ENCODE data around the gene YJU2. TPM values are rescaled to one million over a fixed set of nuclear protein-coding genes. Genes with fewer than 3 reads are reported as not detected.

YJU2 gene
- polyA plus RNA-seq, 1 of the 3 experiments (the other 2 are of a cell fraction), result 29.0 TPM

- Histone ChIP-seq H3K4me1 (ENCODE audit: control insufficient read depth in 1 of 2, insufficient read depth in 2 of 2, low read depth in 1 of 2, low read length in 1 of 2) (no peaks in the 10 kb centered on the region), H3K4me2 (no peak overlapping the region), H3K4me3 (ENCODE audit: low read depth in 2 of 2, low read length in 1 of 2) (no peak overlapping the region), H3K36me3 (replicated peaks in 1 of 2; ENCODE audit: control insufficient read depth in 1 of 2, insufficient read depth in 2 of 2, low read length in 1 of 2) (no peaks in the 10 kb centered on the region), H3K79me2 (ENCODE audit: insufficient read depth) (no peaks in the 10 kb centered on the region), H4K20me1 (ENCODE audit: insufficient read depth) (no peaks in the 10 kb centered on the region), H3F3A (replicated peaks; ENCODE audit: insufficient read depth) (peaks cover 5% of the 10 kb centered on the region), H3K9me3 (no peaks in the 10 kb centered on the region), H3K9me2 (no peaks in the 10 kb centered on the region), H3K27me3 (ENCODE audit: insufficient read depth) (peaks cover 14% of the 10 kb centered on the region), H2AFZ (ENCODE audit: low read depth) (no peak overlapping the region), H3K9ac (no peak overlapping the region), H3K27ac (ENCODE audit: low read depth in 2 of 2, low read length in 1 of 2) (no peak overlapping the region)
- TF ChIP-seq RCOR1 (IDR thresholded peaks at IDR 0.05; ENCODE audit: low read length) (no peak), FOXM1 (IDR thresholded peaks at IDR 0.05; ENCODE audit: low read depth) (no peak), POLR2AphosphoS5 (IDR thresholded peaks at IDR 0.05; ENCODE audit: low read depth, low read length) (no peak)
- WGBS (ENCODE audit: low lambda C conversion rate), result 32% methylated on average over 5 of the region's 10 CpGs
- POLR2A ChIA-PET, result no interaction called here
- CTCF ChIA-PET, result interaction anchor here (1.2 to 1.5 kb wide), 3 partner anchors 15 to 228 kb away, joined by 3 to 4 read pairs (median 4); no protein-coding TSS in a partner anchor
- no peak for DNase-seq
These were observed 31.1 kb upstream of the YJU2 start for GRCh38 chr19:4215807-4216206.

DNA sequence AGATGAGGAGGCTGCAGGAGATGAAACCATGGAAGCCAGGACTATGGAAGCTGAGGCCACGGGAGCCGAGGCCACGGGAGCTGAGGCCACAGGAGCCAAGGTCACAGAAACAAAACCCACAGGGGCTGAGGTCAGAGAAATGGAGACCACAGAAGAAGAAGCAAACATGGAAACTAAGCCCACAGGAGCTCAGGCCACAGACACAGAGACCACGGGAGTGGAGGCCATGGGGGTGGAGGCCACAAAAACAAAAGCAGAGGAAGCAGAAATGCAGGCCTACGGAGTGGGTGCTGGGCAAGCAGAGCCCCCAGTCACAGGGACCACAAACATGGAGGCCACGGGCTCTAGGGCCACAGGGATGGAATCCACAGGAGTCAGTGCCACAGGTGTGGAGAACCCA, 30.0 kb upstream of the YJU2 start:
- H3K9me2 ChIP-seq, result no peaks in the 10 kb centered on the region
- no peak overlapping the region for H3K9ac ChIP-seq
- H3K9me3 ChIP-seq, result no peaks in the 10 kb centered on the region
- no peaks in the 10 kb centered on the region for H3K4me1 ChIP-seq (ENCODE audit: control insufficient read depth in 1 of 2, insufficient read depth in 2 of 2, low read depth in 1 of 2, low read length in 1 of 2)
- peaks cover 14% of the 10 kb centered on the region for H3K27me3 ChIP-seq (ENCODE audit: insufficient read depth)
- H3F3A ChIP-seq (replicated peaks; ENCODE audit: insufficient read depth), result peaks cover 5% of the 10 kb centered on the region
- no peak for DNase-seq
- H3K36me3 ChIP-seq (replicated peaks in 1 of 2; ENCODE audit: control insufficient read depth in 1 of 2, insufficient read depth in 2 of 2, low read length in 1 of 2), result no peaks in the 10 kb centered on the region
- H3K27ac ChIP-seq (ENCODE audit: low read depth in 2 of 2, low read length in 1 of 2), result no peak overlapping the region
- H4K20me1 ChIP-seq (ENCODE audit: insufficient read depth), result no peaks in the 10 kb centered on the region
- H3K79me2 ChIP-seq (ENCODE audit: insufficient read depth), result no peaks in the 10 kb centered on the region
- WGBS (ENCODE audit: low lambda C conversion rate), result 73% methylated on average over 5 of the region's 6 CpGs
- no peak overlapping the region for H3K4me3 ChIP-seq (ENCODE audit: low read depth in 2 of 2, low read length in 1 of 2)
- POLR2A ChIA-PET, result no interaction called here
- no peak for TF ChIP-seq TCF12 (IDR thresholded peaks at IDR 0.05)
- TF ChIP-seq NFIC (IDR thresholded peaks at IDR 0.05; ENCODE audit: borderline replicate concordance), result no peak
- TF ChIP-seq, protein P1, sequence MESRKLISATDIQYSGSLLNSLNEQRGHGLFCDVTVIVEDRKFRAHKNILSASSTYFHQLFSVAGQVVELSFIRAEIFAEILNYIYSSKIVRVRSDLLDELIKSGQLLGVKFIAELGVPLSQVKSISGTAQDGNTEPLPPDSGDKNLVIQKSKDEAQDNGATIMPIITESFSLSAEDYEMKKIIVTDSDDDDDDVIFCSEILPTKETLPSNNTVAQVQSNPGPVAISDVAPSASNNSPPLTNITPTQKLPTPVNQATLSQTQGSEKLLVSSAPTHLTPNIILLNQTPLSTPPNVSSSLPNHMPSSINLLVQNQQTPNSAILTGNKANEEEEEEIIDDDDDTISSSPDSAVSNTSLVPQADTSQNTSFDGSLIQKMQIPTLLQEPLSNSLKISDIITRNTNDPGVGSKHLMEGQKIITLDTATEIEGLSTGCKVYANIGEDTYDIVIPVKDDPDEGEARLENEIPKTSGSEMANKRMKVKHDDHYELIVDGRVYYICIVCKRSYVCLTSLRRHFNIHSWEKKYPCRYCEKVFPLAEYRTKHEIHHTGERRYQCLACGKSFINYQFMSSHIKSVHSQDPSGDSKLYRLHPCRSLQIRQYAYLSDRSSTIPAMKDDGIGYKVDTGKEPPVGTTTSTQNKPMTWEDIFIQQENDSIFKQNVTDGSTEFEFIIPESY (IDR thresholded peaks at IDR 0.05; ENCODE audit: borderline replicate concordance, low read depth), result no peak
- no peak for TF ChIP-seq NRF1 (IDR thresholded peaks at IDR 0.05; ENCODE audit: low read depth, low read length)
- TF ChIP-seq TAF1 (IDR thresholded peaks at IDR 0.05; ENCODE audit: borderline replicate concordance, low read depth, low read length), result no peak
- no peak for TF ChIP-seq RCOR1 (IDR thresholded peaks at IDR 0.05; ENCODE audit: low read length)
- no peak for TF ChIP-seq FOSL2 (IDR thresholded peaks at IDR 0.05; ENCODE audit: borderline replicate concordance, low read depth)
- TF ChIP-seq USF1 (IDR thresholded peaks at IDR 0.05; ENCODE audit: borderline replicate concordance, low read depth), result no peak
- no peak for TF ChIP-seq MEF2A (IDR thresholded peaks at IDR 0.05; ENCODE audit: borderline replicate concordance, low read depth)
- TF ChIP-seq CHD2 (IDR thresholded peaks at IDR 0.05; ENCODE audit: low read length, partially characterized antibody), result no peak
- no peak for TF ChIP-seq GABPA (IDR thresholded peaks at IDR 0.05; ENCODE audit: low read depth)
- no peak for TF ChIP-seq CTCF (IDR thresholded peaks at IDR 0.05)
- H2AFZ ChIP-seq (ENCODE audit: low read depth), result no peak overlapping the region
- no peak overlapping the region for H3K4me2 ChIP-seq
- CTCF ChIA-PET, result interaction anchor here (0.8 to 1.8 kb wide), 8 partner anchors 8 to 229 kb away, joined by 3 to 8 read pairs (median 4); no protein-coding TSS in a partner anchor

Data from SK-N-SH (cell line).